Embryonic facial prominence (tissue), 1 donor: ENCODE measurements around the gene MZT1.

Experiments
- DNase-seq: peaks from one replicate; pipeline ENCODE4 v3.0.0-alpha.2; 2016; ENCODE audit errors: extremely low spot score

MZT1 gene

DNA sequence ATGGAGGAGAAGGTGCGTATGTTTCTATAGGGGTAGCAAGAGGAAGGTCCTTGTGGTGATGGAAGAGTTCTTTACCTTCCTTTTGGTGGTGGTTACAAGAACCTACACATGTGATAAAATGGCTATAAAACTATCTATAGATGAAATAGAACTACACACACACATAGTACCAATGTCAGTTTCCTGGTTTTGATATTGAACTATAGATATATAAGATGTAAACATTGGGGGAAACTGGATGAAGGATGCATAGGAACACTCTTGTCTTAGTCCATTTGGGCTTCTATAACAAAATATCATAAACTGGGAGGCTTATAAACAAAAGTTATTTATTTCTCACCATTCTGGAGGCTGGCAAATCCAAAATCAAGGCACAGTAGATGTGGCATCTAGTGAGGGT is 47.1 kb downstream of the MZT1 start:
- no peak for DNase-seq

DNA sequence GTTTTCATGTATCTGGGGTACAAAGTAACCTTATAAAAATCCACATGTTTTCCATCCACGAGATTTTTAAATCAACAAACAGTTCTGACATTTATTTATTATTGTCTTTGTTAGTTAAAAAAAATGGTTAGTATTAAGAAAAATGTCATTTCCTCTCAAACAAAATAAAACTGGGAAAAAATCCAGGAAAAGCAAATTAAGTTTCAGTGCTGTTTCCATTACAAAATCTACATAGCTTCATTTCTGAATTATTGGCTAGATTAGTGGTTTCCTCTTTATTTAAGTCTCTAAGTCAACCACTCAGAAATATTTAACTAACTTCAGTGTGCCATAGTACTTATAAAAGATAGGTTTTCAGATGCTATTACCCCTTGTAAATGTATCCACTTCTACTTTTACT is 49.1 kb downstream of the MZT1 start:
- no peak for DNase-seq

DNA sequence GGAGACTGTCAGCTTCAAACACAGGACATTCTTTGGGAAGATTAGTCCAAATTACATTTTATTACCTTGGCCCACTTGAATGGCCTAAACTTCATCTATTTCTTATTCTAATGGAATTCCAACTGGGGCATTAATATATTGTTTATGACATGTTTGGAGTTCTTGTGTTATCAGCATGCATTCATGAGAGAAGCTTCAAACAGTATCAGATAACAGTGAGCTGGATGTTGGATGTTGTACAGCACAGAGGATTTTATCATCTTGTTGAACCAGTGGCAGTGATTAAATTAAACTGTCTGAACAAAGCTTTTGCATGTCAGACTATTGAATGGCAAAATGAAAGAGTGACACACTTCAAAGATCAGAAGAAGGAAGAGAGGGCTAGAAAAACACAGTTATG is 50.0 kb downstream of the MZT1 start:
- no peak for DNase-seq

DNA sequence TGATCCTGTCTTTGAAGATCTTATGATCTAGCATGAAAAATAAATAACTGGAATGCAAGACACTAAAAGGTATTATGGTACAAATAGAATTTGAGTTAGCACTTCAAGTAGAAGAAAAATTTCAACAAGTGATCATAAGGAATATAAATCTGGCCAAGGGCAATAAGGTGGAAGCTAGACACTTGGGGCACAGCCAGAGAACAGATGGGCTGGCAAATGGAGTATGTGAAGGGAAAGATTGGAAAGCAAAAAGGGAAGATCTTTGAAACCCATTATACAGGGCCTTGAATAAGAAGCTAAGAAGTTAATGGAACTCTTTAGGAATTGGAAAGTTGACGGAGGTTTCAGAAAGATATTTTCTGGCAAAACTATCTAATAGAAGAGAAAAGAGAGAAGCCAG is 61.0 kb downstream of the MZT1 start:
- DNase-seq: no peak

DNA sequence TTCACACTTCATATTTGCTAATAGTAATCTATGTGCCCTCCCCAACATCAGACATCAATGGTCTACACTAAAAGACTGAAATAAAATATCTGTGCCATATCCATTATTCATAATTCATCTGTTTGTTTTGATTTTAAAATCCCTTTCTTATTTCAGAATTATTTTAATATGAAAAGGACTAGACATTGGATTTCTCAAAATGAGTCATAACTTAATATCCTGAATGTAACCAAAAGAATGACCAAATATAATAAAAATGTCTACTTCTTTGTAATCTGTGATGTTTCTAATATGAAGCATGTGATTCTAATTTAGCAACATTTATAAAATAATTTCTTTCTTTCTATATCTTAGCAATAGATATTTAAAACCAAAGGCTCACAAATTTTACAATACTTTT is 64.9 kb downstream of the MZT1 start:
- no peak for DNase-seq
